HFFc6 (cell line): Measurements from ENCODE around the gene FXR1. TPM values are rescaled to one million over a fixed set of nuclear protein-coding genes. Genes with fewer than 3 reads are reported as not detected.

Source experiments
- DNase-seq: peaks from one replicate; pipeline ENCODE4 v3.0.0-alpha.2; 2018
- H3K27ac Mint-ChIP-seq: 2 replicates; pipeline ENCODE4 v1.8.0; 2020; ENCODE audit warnings: mild to moderate bottlenecking, mixed read lengths
- H3K27me3 Mint-ChIP-seq: 2 replicates; pipeline ENCODE4 v1.8.0; 2021; ENCODE audit warnings: mild to moderate bottlenecking, moderate library complexity, mixed read lengths; ENCODE audit not compliant: insufficient read depth
- H3K36me3 Mint-ChIP-seq: 2 replicates; pipeline ENCODE4 v1.8.0; 2021; ENCODE audit warnings: low read depth, mixed read lengths
- H3K4me1 Mint-ChIP-seq: 2 replicates; pipeline ENCODE4 v1.8.0; 2020; ENCODE audit warnings: low read depth, mixed read lengths
- H3K4me3 Mint-ChIP-seq: 2 replicates; pipeline ENCODE4 v1.8.0; 2020; ENCODE audit warnings: mild to moderate bottlenecking, moderate library complexity, mixed read lengths
- H3K9me3 Mint-ChIP-seq: 2 replicates; pipeline ENCODE4 v1.8.0; 2020; ENCODE audit warnings: mild to moderate bottlenecking, mixed read lengths
- CTCF ChIP-seq: fragments of 200-600 bp; sonication (generic); IDR thresholded peaks from 2 replicates; pipeline ENCODE4 v1.5.0; 2021; ENCODE audit warnings: antibody characterized with exemption, mild to moderate bottlenecking
- total RNA-seq, 6 experiments: library from RNA; stranded (reverse); fragmentation: NEBNext Ultra II Directional; extraction: Animal tissue kit (Norgen Biotek cat#: 25700); gene quantifications; 2 replicates in 1 of 6; 3 replicates in 5 of 6; pipeline ENCODE4 v1.2.3, GENCODE V29; 2021

Gene FXR1
- total RNA-seq, 6 experiments from 2014 or later = 159 to 213 (median 171) TPM

- no peak for DNase-seq
- H3K27me3 Mint-ChIP-seq = no peaks in the 10 kb centered on the region
- H3K4me1 Mint-ChIP-seq = no peaks in the 10 kb centered on the region
- no peak for TF ChIP-seq CTCF
- H3K27ac Mint-ChIP-seq = no peak overlapping the region
- no peak overlapping the region for H3K4me3 Mint-ChIP-seq
- no peaks in the 10 kb centered on the region for H3K9me3 Mint-ChIP-seq
- peaks cover 38% of the 10 kb centered on the region for H3K36me3 Mint-ChIP-seq
These were observed 50.1 kb downstream of the FXR1 start for GRCh38 chr3:180962530-180962929.

GRCh38 chr3:180970931-180971330 lies 58.5 kb downstream of the FXR1 start:
- Mint-ChIP-seq H3K27me3 (no peaks in the 10 kb centered on the region), H3K36me3 (peaks cover 13% of the 10 kb centered on the region; the same call in 1 of the 2 replicates), H3K27ac (no peak overlapping the region), H3K4me3 (no peak overlapping the region), H3K9me3 (no peaks in the 10 kb centered on the region), H3K4me1 (no peaks in the 10 kb centered on the region)
- DNase-seq = no peak
- TF ChIP-seq CTCF = no peak

GRCh38 chr3:180973543-180973942 lies 61.1 kb downstream of the FXR1 start:
- no peak for DNase-seq
- no peak overlapping the region for H3K27ac Mint-ChIP-seq
- H3K36me3 Mint-ChIP-seq = peaks cover 13% of the 10 kb centered on the region; the same call in 1 of the 2 replicates
- TF ChIP-seq CTCF = no peak
- H3K4me3 Mint-ChIP-seq = no peak overlapping the region
- H3K27me3 Mint-ChIP-seq = no peaks in the 10 kb centered on the region
- no peaks in the 10 kb centered on the region for H3K9me3 Mint-ChIP-seq
- no peaks in the 10 kb centered on the region for H3K4me1 Mint-ChIP-seq

GRCh38 chr3:180974286-180974685 lies 61.8 kb downstream of the FXR1 start:
- H3K36me3 Mint-ChIP-seq = peaks cover 11% of the 10 kb centered on the region; the same call in 1 of the 2 replicates
- H3K4me1 Mint-ChIP-seq = no peaks in the 10 kb centered on the region
- TF ChIP-seq CTCF = no peak
- no peak overlapping the region for H3K4me3 Mint-ChIP-seq
- no peak for DNase-seq
- no peaks in the 10 kb centered on the region for H3K27me3 Mint-ChIP-seq
- no peaks in the 10 kb centered on the region for H3K9me3 Mint-ChIP-seq
- no peak overlapping the region for H3K27ac Mint-ChIP-seq

GRCh38 chr3:180977498-180977897 lies 65.0 kb downstream of the FXR1 start:
- Mint-ChIP-seq H3K4me1 (peaks cover 6% of the 10 kb centered on the region; the same call in 1 of the 2 replicates), H3K4me3 (no peak overlapping the region), H3K27me3 (no peaks in the 10 kb centered on the region), H3K36me3 (peaks cover 15% of the 10 kb centered on the region; the same call in 1 of the 2 replicates), H3K9me3 (no peaks in the 10 kb centered on the region), H3K27ac (no peak overlapping the region)
- DNase-seq = no peak
- no peak for TF ChIP-seq CTCF

- Mint-ChIP-seq H3K4me3 (no peak overlapping the region), H3K4me1 (peaks cover 6% of the 10 kb centered on the region; the same call in 1 of the 2 replicates), H3K27me3 (no peaks in the 10 kb centered on the region), H3K27ac (peak overlapping the region; percentile 67), H3K36me3 (peaks cover 18% of the 10 kb centered on the region; the same call in 1 of the 2 replicates), H3K9me3 (no peaks in the 10 kb centered on the region)
- TF ChIP-seq CTCF = no peak
- DNase-seq = no peak
These were observed 67.5 kb downstream of the FXR1 start for GRCh38 chr3:180979961-180980360.
